Caki2 (cell line): ENCODE measurements around the gene CYTH4. TPM values are rescaled to one million over a fixed set of nuclear protein-coding genes. Genes with fewer than 3 reads are reported as not detected.
A peak's percentile ranks its signal among the peaks of the same experiment; 100 is the strongest.

Source experiments
- DNase-seq: peaks from one replicate; pipeline ENCODE4 v3.0.0-alpha.2; 2015; ENCODE audit warnings: low read depth
- in situ Hi-C: cut with HindIII; loops from 2 replicates; pipeline ENCODE4 v1.10.0; 2016; ENCODE audit warnings: low sequenced_read_pairs, low pct_unique_long_range_greater_than_20kb, mixed read lengths
- total RNA-seq: library from RNA; depleted of rRNA; stranded (reverse); fragments of >200 nt; shearing (Covaris generic); gene quantifications from 2 replicates; pipeline ENCODE4 v1.2.3, GENCODE V29; 2014; ENCODE audit warnings: low replicate concordance

The CYTH4 gene
- total RNA-seq, 1 experiment from 2014 or later, result 0.98 TPM

GRCh38 chr22:37281195-37281594 lies 1.1 kb upstream of the CYTH4 start:
- DNase-seq, result no peak
- in situ Hi-C loops, result no loop called here

GRCh38 chr22:37281646-37282384 lies 493 bp upstream of the CYTH4 start:
- DNase-seq, result no peak
- in situ Hi-C loops, result no loop called here

- no peak for DNase-seq
- in situ Hi-C loops, result no loop called here
Observed at GRCh38 chr22:37283393-37283937, 1.2 kb downstream of the CYTH4 start.

- DNase-seq, result no peak
- in situ Hi-C loops, result no loop called here
Observed at GRCh38 chr22:37284126-37284804, 2.0 kb downstream of the CYTH4 start.

- DNase-seq, result no peak
- in situ Hi-C loops, result no loop called here
Observed at GRCh38 chr22:37284805-37285355, 2.6 kb downstream of the CYTH4 start.

GRCh38 chr22:37285937-37286336 lies 3.6 kb downstream of the CYTH4 start:
- DNase-seq, result no peak
- in situ Hi-C loops, result no loop called here

- in situ Hi-C loops, result no loop called here
- DNase-seq, result no peak
Observed at GRCh38 chr22:37287550-37287951, 5.2 kb downstream of the CYTH4 start.

GRCh38 chr22:37288521-37288920 lies 6.2 kb downstream of the CYTH4 start:
- DNase-seq, result no peak
- in situ Hi-C loops, result no loop called here

GRCh38 chr22:37289156-37289735 lies 6.9 kb downstream of the CYTH4 start:
- in situ Hi-C loops, result no loop called here
- no peak for DNase-seq

- in situ Hi-C loops, result no loop called here
- DNase-seq, result peak; percentile 38
Observed at GRCh38 chr22:37290737-37291136, 8.4 kb downstream of the CYTH4 start.

- in situ Hi-C loops, result no loop called here
- DNase-seq, result no peak
Observed at GRCh38 chr22:37291559-37292298, 9.4 kb downstream of the CYTH4 start.

GRCh38 chr22:37292641-37293040 lies 10.3 kb downstream of the CYTH4 start:
- in situ Hi-C loops, result no loop called here
- no peak for DNase-seq

- no peak for DNase-seq
- in situ Hi-C loops, result no loop called here
Observed at GRCh38 chr22:37293172-37293571, 10.9 kb downstream of the CYTH4 start.

- no peak for DNase-seq
- in situ Hi-C loops, result no loop called here
Observed at GRCh38 chr22:37294747-37295146, 12.4 kb downstream of the CYTH4 start.

GRCh38 chr22:37295213-37295886 lies 13.0 kb downstream of the CYTH4 start:
- no peak for DNase-seq
- in situ Hi-C loops, result no loop called here

GRCh38 chr22:37295946-37296345 lies 13.6 kb downstream of the CYTH4 start:
- DNase-seq, result no peak
- in situ Hi-C loops, result no loop called here

GRCh38 chr22:37298748-37299495 lies 16.6 kb downstream of the CYTH4 start:
- no peak for DNase-seq
- in situ Hi-C loops, result no loop called here
